GM23338 (cell line): ENCODE data around the gene KAT2A. TPM values are rescaled to one million over a fixed set of nuclear protein-coding genes. Genes with fewer than 3 reads are reported as not detected.

Source experiments
- ATAC-seq: fragments of 200-7000 bp; cut with Tn5 transposase; 3 replicates; pipeline ENCODE4 v1.9.1; 2020
- DNase-seq: peaks from one replicate; pipeline ENCODE4 v3.0.0-alpha.2; 2015; ENCODE audit warnings: low spot score
- H2AFZ ChIP-seq: fragments of 200-600 bp; sonication (generic); 2 replicates; pipeline ENCODE4 v1.8.0; 2016; ENCODE audit warnings: antibody characterized with exemption, mild to moderate bottlenecking, moderate library complexity
- H3F3A ChIP-seq: fragments of 200-600 bp; sonication (generic); replicated peaks from 2 replicates; pipeline ENCODE4 v1.8.0; 2017; ENCODE audit warnings: antibody characterized with exemption, mixed run types, low read depth
- H3K27ac ChIP-seq: fragments of 200-600 bp; sonication (generic); 2 replicates; pipeline ENCODE4 v1.6.1; 2016; ENCODE audit warnings: low read depth
- H3K27me3 ChIP-seq: fragments of 200-600 bp; sonication (generic); 2 replicates; pipeline ENCODE4 v1.8.0; 2016; ENCODE audit warnings: mild to moderate bottlenecking, mixed run types, moderate library complexity; ENCODE audit not compliant: insufficient read depth
- H3K36me3 ChIP-seq: fragments of 200-600 bp; sonication (generic); 2 replicates; pipeline ENCODE4 v1.8.0; 2016; ENCODE audit warnings: mild to moderate bottlenecking; ENCODE audit not compliant: insufficient read depth
- H3K4me1 ChIP-seq: fragments of 200-600 bp; sonication (generic); 2 replicates; pipeline ENCODE4 v1.8.0; 2016; ENCODE audit warnings: mild to moderate bottlenecking, moderate library complexity; ENCODE audit not compliant: insufficient read depth
- H3K4me2 ChIP-seq: fragments of 200-600 bp; sonication (generic); 2 replicates; pipeline ENCODE4 v1.7.1; 2017; ENCODE audit warnings: mixed run types
- H3K4me3 ChIP-seq: fragments of 200-600 bp; sonication (generic); 2 replicates; pipeline ENCODE4 v1.6.1; 2016; ENCODE audit warnings: mixed run types
- H3K79me2 ChIP-seq: fragments of 200-600 bp; sonication (generic); replicated peaks from 2 replicates; pipeline ENCODE4 v1.8.0; 2017; ENCODE audit warnings: mild to moderate bottlenecking; ENCODE audit not compliant: insufficient read depth
- H3K9me2 ChIP-seq: fragments of 200-600 bp; sonication (generic); 2 replicates; pipeline ENCODE4 v1.8.0; 2017; ENCODE audit not compliant: insufficient read depth
- H4K20me1 ChIP-seq: fragments of 200-600 bp; sonication (generic); replicated peaks from 2 replicates; pipeline ENCODE4 v1.8.0; 2017; ENCODE audit warnings: mild to moderate bottlenecking; ENCODE audit not compliant: insufficient read depth
- H3K27ac Mint-ChIP-seq: 2 replicates; pipeline ENCODE4 v1.8.0; 2020; ENCODE audit warnings: inconsistent platforms, mild to moderate bottlenecking, moderate library complexity, mixed read lengths
- H3K27me3 Mint-ChIP-seq: 3 replicates; pipeline ENCODE4 v1.8.0; 2022; ENCODE audit warnings: low read depth, mild to moderate bottlenecking, moderate library complexity, mixed read lengths, inconsistent platforms; ENCODE audit not compliant: insufficient read depth, poor library complexity
- H3K36me3 Mint-ChIP-seq: 3 replicates; pipeline ENCODE4 v1.8.0; 2021; ENCODE audit warnings: low read depth, mild to moderate bottlenecking, inconsistent platforms, moderate library complexity, mixed read lengths
- H3K4me1 Mint-ChIP-seq: 3 replicates; pipeline ENCODE4 v1.8.0; 2020; ENCODE audit warnings: mild to moderate bottlenecking, inconsistent platforms, mixed read lengths
- H3K4me3 Mint-ChIP-seq: 3 replicates; pipeline ENCODE4 v1.8.0; 2021; ENCODE audit warnings: moderate library complexity, mild to moderate bottlenecking, inconsistent platforms, mixed read lengths
- H3K9me3 Mint-ChIP-seq: 3 replicates; pipeline ENCODE4 v1.8.0; 2020; ENCODE audit warnings: moderate library complexity, mild to moderate bottlenecking, inconsistent platforms, mixed read lengths
- CREB1 ChIP-seq: fragments of 250-450 bp; sonication (Bioruptor Pico); IDR thresholded peaks from 2 replicates; pipeline ENCODE4 v1.5.0; 2020; ENCODE audit warnings: low read depth, mild to moderate bottlenecking, moderate library complexity
- CTCF ChIP-seq, 2 experiments: fragments of 200-600 bp in 1 of 2; sonication (generic) in 1 of 2; conservative IDR thresholded peaks; 2 replicates each; pipeline versions ENCODE4 v1.5.1 to v1.6.1; 2016 to 2017; ENCODE audit warnings: antibody characterized with exemption in 2 of 2, low read depth in 2 of 2, mild to moderate bottlenecking in 2 of 2, moderate library complexity in 1 of 2
- EZH2 ChIP-seq: fragments of 200-600 bp; sonication (generic); IDR thresholded peaks from one replicate; pipeline ENCODE4 v1.8.0; 2017; ENCODE audit warnings: antibody characterized with exemption, mild to moderate bottlenecking, low read depth; ENCODE audit not compliant: unreplicated experiment
- EZH2phosphoT487 ChIP-seq: fragments of 200-600 bp; sonication (generic); IDR thresholded peaks from one replicate; pipeline ENCODE4 v1.8.1; 2018; ENCODE audit warnings: antibody characterized with exemption; ENCODE audit not compliant: unreplicated experiment
- NANOG ChIP-seq: IDR thresholded peaks from 2 replicates; pipeline ENCODE4 v1.6.1; 2016; ENCODE audit warnings: antibody characterized with exemption, borderline replicate concordance
- POLR2AphosphoS5 ChIP-seq: IDR thresholded peaks from 2 replicates; pipeline ENCODE4 v1.6.1; 2016; ENCODE audit warnings: antibody characterized with exemption, low read depth
- STAT1 ChIP-seq: IDR thresholded peaks from one replicate; pipeline ENCODE4 v1.6.1; 2016; ENCODE audit warnings: antibody characterized with exemption; ENCODE audit not compliant: unreplicated experiment
- polyA plus RNA-seq: library from polyadenylated mRNA; unstranded; fragments of >200 nt; fragmentation: Nextera tagmentation; extraction: Ambion mirVana; gene quantifications from 2 replicates; pipeline ENCODE4 v1.2.1, GENCODE V29; 2016
- total RNA-seq: library from RNA; depleted of rRNA; stranded (reverse); fragments of >200 nt; shearing (Covaris generic); gene quantifications from 2 replicates; pipeline ENCODE4 v1.2.3, GENCODE V29; 2014
- TF ChIP-seq, protein P1 (sequence below): fragments of 250-450 bp; sonication (Bioruptor Pico); IDR thresholded peaks from 2 replicates; pipeline ENCODE4 v1.5.0; 2020; ENCODE audit warnings: mild to moderate bottlenecking, moderate library complexity
- TF ChIP-seq, protein P2 (sequence below): IDR thresholded peaks from one replicate; pipeline ENCODE4 v1.6.1; 2018; ENCODE audit warnings: antibody characterized with exemption; ENCODE audit not compliant: unreplicated experiment

KAT2A gene
- total and polyA plus RNA-seq, 2 experiments from 2014 or later: 13.9 to 25.2 TPM

DNA sequence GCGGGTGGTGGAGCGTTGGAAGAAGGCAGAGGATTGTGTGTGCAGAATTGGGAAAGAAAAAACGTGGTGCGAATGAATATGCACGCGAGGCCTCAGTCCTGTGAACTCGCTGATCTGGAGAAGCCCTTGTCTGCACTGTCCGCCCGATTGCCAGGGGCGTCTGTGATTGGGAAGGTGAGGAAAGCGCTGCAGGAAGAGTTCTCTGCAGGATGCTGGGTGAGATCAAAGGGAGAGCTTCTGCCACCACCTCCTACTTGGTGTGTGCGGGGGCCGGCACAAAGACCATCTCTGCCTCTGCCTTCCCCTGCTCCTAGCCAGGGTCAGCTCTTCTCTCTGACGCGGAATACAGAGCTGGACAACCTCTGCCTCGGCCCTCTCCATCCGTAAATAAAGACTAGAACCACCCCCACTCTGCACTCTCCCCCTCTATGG lies 34.5 kb upstream of the KAT2A start:
- H3K27ac Mint-ChIP-seq: peak overlapping the region; percentile 87
- no peaks in the 10 kb centered on the region for H3K9me2 ChIP-seq
- peaks cover 26% of the 10 kb centered on the region for H3K4me1 Mint-ChIP-seq
- H4K20me1 ChIP-seq: peaks cover 24% of the 10 kb centered on the region
- DNase-seq: peak; percentile 63
- H3K27me3 ChIP-seq: no peaks in the 10 kb centered on the region
- H2AFZ ChIP-seq: peak overlapping the region; percentile 83
- peak overlapping the region; percentile 91 for H3K4me2 ChIP-seq
- TF ChIP-seq POLR2AphosphoS5: no peak; the same call in none of the 2 replicates
- TF ChIP-seq, protein P1, sequence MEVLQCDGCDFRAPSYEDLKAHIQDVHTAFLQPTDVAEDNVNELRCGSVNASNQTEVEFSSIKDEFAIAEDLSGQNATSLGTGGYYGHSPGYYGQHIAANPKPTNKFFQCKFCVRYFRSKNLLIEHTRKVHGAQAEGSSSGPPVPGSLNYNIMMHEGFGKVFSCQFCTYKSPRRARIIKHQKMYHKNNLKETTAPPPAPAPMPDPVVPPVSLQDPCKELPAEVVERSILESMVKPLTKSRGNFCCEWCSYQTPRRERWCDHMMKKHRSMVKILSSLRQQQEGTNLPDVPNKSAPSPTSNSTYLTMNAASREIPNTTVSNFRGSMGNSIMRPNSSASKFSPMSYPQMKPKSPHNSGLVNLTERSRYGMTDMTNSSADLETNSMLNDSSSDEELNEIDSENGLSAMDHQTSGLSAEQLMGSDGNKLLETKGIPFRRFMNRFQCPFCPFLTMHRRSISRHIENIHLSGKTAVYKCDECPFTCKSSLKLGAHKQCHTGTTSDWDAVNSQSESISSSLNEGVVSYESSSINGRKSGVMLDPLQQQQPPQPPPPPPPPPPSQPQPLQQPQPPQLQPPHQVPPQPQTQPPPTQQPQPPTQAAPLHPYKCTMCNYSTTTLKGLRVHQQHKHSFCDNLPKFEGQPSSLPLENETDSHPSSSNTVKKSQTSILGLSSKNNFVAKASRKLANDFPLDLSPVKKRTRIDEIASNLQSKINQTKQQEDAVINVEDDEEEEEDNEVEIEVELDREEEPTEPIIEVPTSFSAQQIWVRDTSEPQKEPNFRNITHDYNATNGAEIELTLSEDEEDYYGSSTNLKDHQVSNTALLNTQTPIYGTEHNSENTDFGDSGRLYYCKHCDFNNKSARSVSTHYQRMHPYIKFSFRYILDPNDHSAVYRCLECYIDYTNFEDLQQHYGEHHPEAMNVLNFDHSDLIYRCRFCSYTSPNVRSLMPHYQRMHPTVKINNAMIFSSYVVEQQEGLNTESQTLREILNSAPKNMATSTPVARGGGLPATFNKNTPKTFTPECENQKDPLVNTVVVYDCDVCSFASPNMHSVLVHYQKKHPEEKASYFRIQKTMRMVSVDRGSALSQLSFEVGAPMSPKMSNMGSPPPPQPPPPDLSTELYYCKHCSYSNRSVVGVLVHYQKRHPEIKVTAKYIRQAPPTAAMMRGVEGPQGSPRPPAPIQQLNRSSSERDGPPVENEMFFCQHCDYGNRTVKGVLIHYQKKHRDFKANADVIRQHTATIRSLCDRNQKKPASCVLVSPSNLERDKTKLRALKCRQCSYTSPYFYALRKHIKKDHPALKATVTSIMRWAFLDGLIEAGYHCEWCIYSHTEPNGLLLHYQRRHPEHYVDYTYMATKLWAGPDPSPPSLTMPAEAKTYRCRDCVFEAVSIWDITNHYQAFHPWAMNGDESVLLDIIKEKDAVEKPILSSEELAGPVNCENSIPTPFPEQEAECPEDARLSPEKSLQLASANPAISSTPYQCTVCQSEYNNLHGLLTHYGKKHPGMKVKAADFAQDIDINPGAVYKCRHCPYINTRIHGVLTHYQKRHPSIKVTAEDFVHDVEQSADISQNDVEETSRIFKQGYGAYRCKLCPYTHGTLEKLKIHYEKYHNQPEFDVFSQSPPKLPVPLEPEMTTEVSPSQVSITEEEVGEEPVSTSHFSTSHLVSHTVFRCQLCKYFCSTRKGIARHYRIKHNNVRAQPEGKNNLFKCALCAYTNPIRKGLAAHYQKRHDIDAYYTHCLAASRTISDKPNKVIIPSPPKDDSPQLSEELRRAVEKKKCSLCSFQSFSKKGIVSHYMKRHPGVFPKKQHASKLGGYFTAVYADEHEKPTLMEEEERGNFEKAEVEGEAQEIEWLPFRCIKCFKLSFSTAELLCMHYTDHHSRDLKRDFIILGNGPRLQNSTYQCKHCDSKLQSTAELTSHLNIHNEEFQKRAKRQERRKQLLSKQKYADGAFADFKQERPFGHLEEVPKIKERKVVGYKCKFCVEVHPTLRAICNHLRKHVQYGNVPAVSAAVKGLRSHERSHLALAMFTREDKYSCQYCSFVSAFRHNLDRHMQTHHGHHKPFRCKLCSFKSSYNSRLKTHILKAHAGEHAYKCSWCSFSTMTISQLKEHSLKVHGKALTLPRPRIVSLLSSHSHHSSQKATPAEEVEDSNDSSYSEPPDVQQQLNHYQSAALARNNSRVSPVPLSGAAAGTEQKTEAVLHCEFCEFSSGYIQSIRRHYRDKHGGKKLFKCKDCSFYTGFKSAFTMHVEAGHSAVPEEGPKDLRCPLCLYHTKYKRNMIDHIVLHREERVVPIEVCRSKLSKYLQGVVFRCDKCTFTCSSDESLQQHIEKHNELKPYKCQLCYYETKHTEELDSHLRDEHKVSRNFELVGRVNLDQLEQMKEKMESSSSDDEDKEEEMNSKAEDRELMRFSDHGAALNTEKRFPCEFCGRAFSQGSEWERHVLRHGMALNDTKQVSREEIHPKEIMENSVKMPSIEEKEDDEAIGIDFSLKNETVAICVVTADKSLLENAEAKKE (CRISPR knock-in tag): no peak
- TF ChIP-seq, protein P2, sequence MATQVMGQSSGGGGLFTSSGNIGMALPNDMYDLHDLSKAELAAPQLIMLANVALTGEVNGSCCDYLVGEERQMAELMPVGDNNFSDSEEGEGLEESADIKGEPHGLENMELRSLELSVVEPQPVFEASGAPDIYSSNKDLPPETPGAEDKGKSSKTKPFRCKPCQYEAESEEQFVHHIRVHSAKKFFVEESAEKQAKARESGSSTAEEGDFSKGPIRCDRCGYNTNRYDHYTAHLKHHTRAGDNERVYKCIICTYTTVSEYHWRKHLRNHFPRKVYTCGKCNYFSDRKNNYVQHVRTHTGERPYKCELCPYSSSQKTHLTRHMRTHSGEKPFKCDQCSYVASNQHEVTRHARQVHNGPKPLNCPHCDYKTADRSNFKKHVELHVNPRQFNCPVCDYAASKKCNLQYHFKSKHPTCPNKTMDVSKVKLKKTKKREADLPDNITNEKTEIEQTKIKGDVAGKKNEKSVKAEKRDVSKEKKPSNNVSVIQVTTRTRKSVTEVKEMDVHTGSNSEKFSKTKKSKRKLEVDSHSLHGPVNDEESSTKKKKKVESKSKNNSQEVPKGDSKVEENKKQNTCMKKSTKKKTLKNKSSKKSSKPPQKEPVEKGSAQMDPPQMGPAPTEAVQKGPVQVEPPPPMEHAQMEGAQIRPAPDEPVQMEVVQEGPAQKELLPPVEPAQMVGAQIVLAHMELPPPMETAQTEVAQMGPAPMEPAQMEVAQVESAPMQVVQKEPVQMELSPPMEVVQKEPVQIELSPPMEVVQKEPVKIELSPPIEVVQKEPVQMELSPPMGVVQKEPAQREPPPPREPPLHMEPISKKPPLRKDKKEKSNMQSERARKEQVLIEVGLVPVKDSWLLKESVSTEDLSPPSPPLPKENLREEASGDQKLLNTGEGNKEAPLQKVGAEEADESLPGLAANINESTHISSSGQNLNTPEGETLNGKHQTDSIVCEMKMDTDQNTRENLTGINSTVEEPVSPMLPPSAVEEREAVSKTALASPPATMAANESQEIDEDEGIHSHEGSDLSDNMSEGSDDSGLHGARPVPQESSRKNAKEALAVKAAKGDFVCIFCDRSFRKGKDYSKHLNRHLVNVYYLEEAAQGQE: no peak
- TF ChIP-seq STAT1: no peak
- no peak for TF ChIP-seq NANOG
- TF ChIP-seq EZH2: no peak
- no peak for TF ChIP-seq CTCF (conservative IDR thresholded peaks at IDR 0.05; ENCODE audit: low read depth in 2 of 2)
- TF ChIP-seq EZH2phosphoT487: no peak
- no peak for TF ChIP-seq CREB1 (CRISPR knock-in tag)
- H3K36me3 ChIP-seq: no peaks in the 10 kb centered on the region
- H3K4me3 Mint-ChIP-seq: peak overlapping the region; percentile 89
- H3K4me3 ChIP-seq: peak overlapping the region; percentile 96
- peaks cover 2% of the 10 kb centered on the region; the same call in 1 of the 3 replicates for H3K36me3 Mint-ChIP-seq
- peaks cover 12% of the 10 kb centered on the region; the same call in 1 of the 2 replicates for H3F3A ChIP-seq
- peaks cover 37% of the 10 kb centered on the region for H3K79me2 ChIP-seq
- H3K27me3 Mint-ChIP-seq: peaks cover 16% of the 10 kb centered on the region
- H3K9me3 Mint-ChIP-seq: no peaks in the 10 kb centered on the region
- ATAC-seq: peak; percentile 32
- no peak overlapping the region for H3K27ac ChIP-seq
- peaks cover 17% of the 10 kb centered on the region for H3K4me1 ChIP-seq
